ENCODE measurements around the gene EED. TPM values are rescaled to one million over a fixed set of nuclear protein-coding genes. Genes with fewer than 3 reads are reported as not detected.

Gene EED
- total RNA-seq, 1 experiment from 2014 or later = 68.3 TPM

DNA sequence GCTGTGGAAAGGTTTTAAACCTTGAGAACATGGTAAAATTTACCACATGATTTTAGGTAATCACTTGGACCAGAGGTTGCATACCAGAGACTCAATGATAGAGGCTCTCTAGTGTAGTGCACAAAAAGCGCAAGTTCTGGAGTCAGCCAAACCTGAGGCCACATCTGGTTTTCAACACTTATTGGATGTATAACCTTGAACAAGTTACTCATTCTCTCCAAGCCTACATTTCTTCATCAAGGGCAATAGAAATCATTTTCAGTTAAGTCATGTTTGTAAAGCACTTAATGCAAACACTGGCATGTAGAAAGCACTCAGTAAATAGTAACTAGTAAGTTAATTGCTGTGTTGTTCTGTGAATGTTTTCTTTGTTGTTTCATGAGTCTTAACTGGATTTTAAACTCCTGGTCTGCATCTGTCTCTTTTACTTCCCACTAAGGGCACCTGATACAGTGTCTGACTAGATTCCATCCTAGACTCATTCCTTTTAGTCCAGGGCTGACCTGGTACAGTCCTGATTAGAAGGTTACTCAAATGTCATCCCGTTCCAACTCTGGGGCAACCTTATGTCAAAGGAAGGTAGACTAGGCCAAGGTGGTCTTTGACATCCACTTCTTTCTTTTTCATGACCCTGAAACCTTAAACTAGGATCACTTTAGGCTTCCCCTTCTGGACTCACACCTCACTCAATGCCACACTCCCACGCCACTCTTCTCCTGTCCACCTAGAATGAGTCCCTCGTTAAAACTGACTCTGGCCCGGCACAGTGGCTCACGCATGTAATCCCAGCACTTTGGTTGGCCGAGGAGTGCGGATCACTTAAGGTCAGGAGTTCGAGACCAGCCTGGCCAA is 34.5 kb upstream of the EED start:
- H3K27me3 ChIP-seq (replicated peaks; ENCODE audit: control insufficient read depth, insufficient read depth, low read length) = no peaks in the 10 kb centered on the region
- no peaks in the 10 kb centered on the region for H3K36me3 ChIP-seq (ENCODE audit: control insufficient read depth, insufficient read depth, low read length)
- H3K9me3 Mint-ChIP-seq (ENCODE audit: unreplicated experiment) = no peaks in the 10 kb centered on the region
- H3K4me1 Mint-ChIP-seq (ENCODE audit: low read depth, unreplicated experiment) = peaks cover 54% of the 10 kb centered on the region
- intact Hi-C loops (cut with micrococcal nuclease; ENCODE audit: unreplicated experiment) = no loop called here
- no peak overlapping the region for H3K27ac Mint-ChIP-seq (ENCODE audit: unreplicated experiment)
- TF ChIP-seq, protein P1, sequence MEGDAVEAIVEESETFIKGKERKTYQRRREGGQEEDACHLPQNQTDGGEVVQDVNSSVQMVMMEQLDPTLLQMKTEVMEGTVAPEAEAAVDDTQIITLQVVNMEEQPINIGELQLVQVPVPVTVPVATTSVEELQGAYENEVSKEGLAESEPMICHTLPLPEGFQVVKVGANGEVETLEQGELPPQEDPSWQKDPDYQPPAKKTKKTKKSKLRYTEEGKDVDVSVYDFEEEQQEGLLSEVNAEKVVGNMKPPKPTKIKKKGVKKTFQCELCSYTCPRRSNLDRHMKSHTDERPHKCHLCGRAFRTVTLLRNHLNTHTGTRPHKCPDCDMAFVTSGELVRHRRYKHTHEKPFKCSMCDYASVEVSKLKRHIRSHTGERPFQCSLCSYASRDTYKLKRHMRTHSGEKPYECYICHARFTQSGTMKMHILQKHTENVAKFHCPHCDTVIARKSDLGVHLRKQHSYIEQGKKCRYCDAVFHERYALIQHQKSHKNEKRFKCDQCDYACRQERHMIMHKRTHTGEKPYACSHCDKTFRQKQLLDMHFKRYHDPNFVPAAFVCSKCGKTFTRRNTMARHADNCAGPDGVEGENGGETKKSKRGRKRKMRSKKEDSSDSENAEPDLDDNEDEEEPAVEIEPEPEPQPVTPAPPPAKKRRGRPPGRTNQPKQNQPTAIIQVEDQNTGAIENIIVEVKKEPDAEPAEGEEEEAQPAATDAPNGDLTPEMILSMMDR (IDR thresholded peaks at IDR 0.05; ENCODE audit: insufficient read depth in 1 of 2, low read depth in 1 of 2, low read length in 1 of 2, severe bottlenecking in 1 of 2, unreplicated experiment in 1 of 2) = no peak
- ChIA-PET CTCF (no interaction called here), POLR2A (no interaction called here)
- DNase-seq = no peak
- no peak overlapping the region for H3K4me3 ChIP-seq (ENCODE audit: low read depth, low read length)
- H3K4me1 ChIP-seq = peaks cover 56% of the 10 kb centered on the region
- H3K27me3 Mint-ChIP-seq (ENCODE audit: insufficient read depth, unreplicated experiment) = no peaks in the 10 kb centered on the region
- peaks cover 11% of the 10 kb centered on the region for H3K36me3 Mint-ChIP-seq (ENCODE audit: insufficient read depth, unreplicated experiment)
- H3K9me3 ChIP-seq = peaks cover 3% of the 10 kb centered on the region; the same call in 1 of the 2 replicates
- no TSS peak for BruUV-seq (replicated peaks)
- H3K4me3 Mint-ChIP-seq (ENCODE audit: unreplicated experiment) = no peak overlapping the region

DNA sequence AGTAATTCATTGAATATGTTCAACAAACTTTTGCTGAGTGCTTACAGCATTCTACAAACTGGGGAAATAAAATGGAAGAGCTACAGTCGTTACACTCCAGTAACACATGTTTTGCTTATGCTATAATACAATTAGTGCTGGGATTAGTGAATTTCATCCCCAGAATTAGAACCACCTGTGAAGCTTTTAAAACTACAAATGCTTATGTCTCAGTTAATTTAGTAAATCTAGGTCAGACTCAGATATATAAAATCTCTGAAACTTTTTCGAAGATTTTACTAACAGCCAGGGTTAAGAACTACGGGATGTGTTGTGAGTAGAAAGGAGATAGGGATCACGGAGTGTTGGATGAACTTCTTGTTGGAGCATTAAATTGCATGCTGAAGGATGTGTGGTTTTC is 33.7 kb upstream of the EED start:
- Mint-ChIP-seq H3K27me3 (ENCODE audit: insufficient read depth, unreplicated experiment) (no peaks in the 10 kb centered on the region), H3K9me3 (ENCODE audit: unreplicated experiment) (no peaks in the 10 kb centered on the region), H3K36me3 (ENCODE audit: insufficient read depth, unreplicated experiment) (peaks cover 11% of the 10 kb centered on the region), H3K27ac (ENCODE audit: unreplicated experiment) (no peak overlapping the region), H3K4me3 (ENCODE audit: unreplicated experiment) (no peak overlapping the region), H3K4me1 (ENCODE audit: low read depth, unreplicated experiment) (peaks cover 54% of the 10 kb centered on the region)
- peaks cover 47% of the 10 kb centered on the region for H3K4me1 ChIP-seq
- DNase-seq = no peak
- no peak overlapping the region for H3K4me3 ChIP-seq (ENCODE audit: low read depth, low read length)
- intact Hi-C loops (cut with micrococcal nuclease; ENCODE audit: unreplicated experiment) = no loop called here
- no peaks in the 10 kb centered on the region for H3K27me3 ChIP-seq (replicated peaks; ENCODE audit: control insufficient read depth, insufficient read depth, low read length)
- TF ChIP-seq, protein P1 (IDR thresholded peaks at IDR 0.05; ENCODE audit: insufficient read depth in 1 of 2, low read depth in 1 of 2, low read length in 1 of 2, severe bottlenecking in 1 of 2, unreplicated experiment in 1 of 2) = no peak
- no peaks in the 10 kb centered on the region for H3K36me3 ChIP-seq (ENCODE audit: control insufficient read depth, insufficient read depth, low read length)
- ChIA-PET POLR2A (no interaction called here), CTCF (no interaction called here)
- BruUV-seq (replicated peaks) = no TSS peak
- no peaks in the 10 kb centered on the region for H3K9me3 ChIP-seq

DNA sequence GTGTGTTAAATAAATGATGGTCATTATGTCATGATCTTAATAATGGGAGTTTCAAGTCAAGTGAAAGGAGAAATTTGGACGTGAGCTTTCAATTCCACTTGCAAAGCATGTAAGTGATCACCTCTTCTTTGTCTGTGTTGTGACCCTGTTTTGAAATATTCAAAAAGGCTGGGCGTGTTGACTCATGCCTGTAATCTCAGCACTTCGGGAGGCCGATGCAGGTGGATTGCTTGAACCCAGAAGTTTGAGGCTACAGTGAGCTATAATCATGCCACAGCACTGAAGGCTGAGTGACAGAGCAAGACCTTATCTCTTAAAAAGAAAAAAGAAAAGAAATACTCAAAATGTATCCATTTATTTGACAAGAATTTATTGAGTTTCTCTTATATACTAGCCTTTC is 32.9 kb upstream of the EED start:
- H3K27me3 ChIP-seq (replicated peaks; ENCODE audit: control insufficient read depth, insufficient read depth, low read length) = no peaks in the 10 kb centered on the region
- Mint-ChIP-seq H3K4me3 (ENCODE audit: unreplicated experiment) (no peak overlapping the region), H3K9me3 (ENCODE audit: unreplicated experiment) (no peaks in the 10 kb centered on the region), H3K27ac (ENCODE audit: unreplicated experiment) (no peak overlapping the region), H3K36me3 (ENCODE audit: insufficient read depth, unreplicated experiment) (peaks cover 11% of the 10 kb centered on the region), H3K27me3 (ENCODE audit: insufficient read depth, unreplicated experiment) (no peaks in the 10 kb centered on the region), H3K4me1 (ENCODE audit: low read depth, unreplicated experiment) (peaks cover 49% of the 10 kb centered on the region)
- BruUV-seq (replicated peaks) = no TSS peak
- no peak overlapping the region for H3K4me3 ChIP-seq (ENCODE audit: low read depth, low read length)
- no peaks in the 10 kb centered on the region for H3K36me3 ChIP-seq (ENCODE audit: control insufficient read depth, insufficient read depth, low read length)
- CTCF ChIA-PET = interaction anchor here (1.1 kb wide), 1 partner anchor 18 kb away, joined by 4 read pairs; no protein-coding TSS in a partner anchor
- intact Hi-C loops (cut with micrococcal nuclease; ENCODE audit: unreplicated experiment) = no loop called here
- H3K4me1 ChIP-seq = peaks cover 40% of the 10 kb centered on the region
- no peak for DNase-seq
- POLR2A ChIA-PET = no interaction called here
- TF ChIP-seq, protein P1 (IDR thresholded peaks at IDR 0.05; ENCODE audit: insufficient read depth in 1 of 2, low read depth in 1 of 2, low read length in 1 of 2, severe bottlenecking in 1 of 2, unreplicated experiment in 1 of 2) = no peak
- no peaks in the 10 kb centered on the region for H3K9me3 ChIP-seq
